ENCODE results near the gene UCK2.

Gene UCK2

DNA sequence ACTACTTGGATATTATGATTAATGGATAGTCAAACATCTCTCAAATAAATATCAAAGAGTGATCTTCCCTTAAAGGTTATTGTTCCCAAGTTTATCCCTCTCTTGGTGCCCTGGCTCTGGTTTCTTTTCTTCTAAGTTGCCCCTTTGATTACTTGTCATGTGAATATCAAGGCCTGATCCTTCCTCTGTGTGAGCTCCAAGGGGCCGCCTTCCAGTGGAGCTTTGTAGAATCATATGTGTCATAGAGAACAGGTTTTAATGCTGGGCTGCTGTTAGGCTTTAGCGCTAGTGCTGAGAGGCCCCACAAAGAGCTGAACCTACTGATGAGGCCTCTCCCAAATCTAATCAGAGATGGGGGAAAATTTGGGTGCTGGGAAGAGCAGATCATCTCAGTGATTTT, 25.5 kb downstream of the UCK2 start:
- no peak for ATAC-seq
- TF ChIP-seq, protein P1, sequence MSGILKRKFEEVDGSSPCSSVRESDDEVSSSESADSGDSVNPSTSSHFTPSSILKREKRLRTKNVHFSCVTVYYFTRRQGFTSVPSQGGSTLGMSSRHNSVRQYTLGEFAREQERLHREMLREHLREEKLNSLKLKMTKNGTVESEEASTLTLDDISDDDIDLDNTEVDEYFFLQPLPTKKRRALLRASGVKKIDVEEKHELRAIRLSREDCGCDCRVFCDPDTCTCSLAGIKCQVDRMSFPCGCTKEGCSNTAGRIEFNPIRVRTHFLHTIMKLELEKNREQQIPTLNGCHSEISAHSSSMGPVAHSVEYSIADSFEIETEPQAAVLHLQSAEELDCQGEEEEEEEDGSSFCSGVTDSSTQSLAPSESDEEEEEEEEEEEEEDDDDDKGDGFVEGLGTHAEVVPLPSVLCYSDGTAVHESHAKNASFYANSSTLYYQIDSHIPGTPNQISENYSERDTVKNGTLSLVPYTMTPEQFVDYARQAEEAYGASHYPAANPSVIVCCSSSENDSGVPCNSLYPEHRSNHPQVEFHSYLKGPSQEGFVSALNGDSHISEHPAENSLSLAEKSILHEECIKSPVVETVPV (CRISPR knock-in tag; IDR thresholded peaks at IDR 0.05): no peak
- TF ChIP-seq ZC3H10 (CRISPR knock-in tag; IDR thresholded peaks at IDR 0.05): no peak
- no peak for TF ChIP-seq ZNF565 (CRISPR knock-in tag; conservative IDR thresholded peaks at IDR 0.05; ENCODE audit: low read depth)
- TF ChIP-seq OSR1 (CRISPR knock-in tag; IDR thresholded peaks at IDR 0.05): no peak
- TF ChIP-seq, protein P2, sequence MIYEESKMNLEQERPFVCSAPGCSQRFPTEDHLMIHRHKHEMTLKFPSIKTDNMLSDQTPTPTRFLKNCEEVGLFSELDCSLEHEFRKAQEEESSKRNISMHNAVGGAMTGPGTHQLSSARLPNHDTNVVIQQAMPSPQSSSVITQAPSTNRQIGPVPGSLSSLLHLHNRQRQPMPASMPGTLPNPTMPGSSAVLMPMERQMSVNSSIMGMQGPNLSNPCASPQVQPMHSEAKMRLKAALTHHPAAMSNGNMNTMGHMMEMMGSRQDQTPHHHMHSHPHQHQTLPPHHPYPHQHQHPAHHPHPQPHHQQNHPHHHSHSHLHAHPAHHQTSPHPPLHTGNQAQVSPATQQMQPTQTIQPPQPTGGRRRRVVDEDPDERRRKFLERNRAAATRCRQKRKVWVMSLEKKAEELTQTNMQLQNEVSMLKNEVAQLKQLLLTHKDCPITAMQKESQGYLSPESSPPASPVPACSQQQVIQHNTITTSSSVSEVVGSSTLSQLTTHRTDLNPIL (CRISPR knock-in tag; IDR thresholded peaks at IDR 0.05; ENCODE audit: low read depth): no peak
- TF ChIP-seq ESRRG (CRISPR knock-in tag; IDR thresholded peaks at IDR 0.05): no peak
- no peak for TF ChIP-seq RARB (CRISPR knock-in tag; IDR thresholded peaks at IDR 0.05)
- no peak for TF ChIP-seq SNAI2 (CRISPR knock-in tag; IDR thresholded peaks at IDR 0.05)
- no peak for TF ChIP-seq GLIS3 (CRISPR knock-in tag; IDR thresholded peaks at IDR 0.05)
- TF ChIP-seq ZFP3 (CRISPR knock-in tag; IDR thresholded peaks at IDR 0.05): no peak
- no peak for TF ChIP-seq ISL1 (CRISPR knock-in tag; IDR thresholded peaks at IDR 0.05)
- TF ChIP-seq, protein P3, sequence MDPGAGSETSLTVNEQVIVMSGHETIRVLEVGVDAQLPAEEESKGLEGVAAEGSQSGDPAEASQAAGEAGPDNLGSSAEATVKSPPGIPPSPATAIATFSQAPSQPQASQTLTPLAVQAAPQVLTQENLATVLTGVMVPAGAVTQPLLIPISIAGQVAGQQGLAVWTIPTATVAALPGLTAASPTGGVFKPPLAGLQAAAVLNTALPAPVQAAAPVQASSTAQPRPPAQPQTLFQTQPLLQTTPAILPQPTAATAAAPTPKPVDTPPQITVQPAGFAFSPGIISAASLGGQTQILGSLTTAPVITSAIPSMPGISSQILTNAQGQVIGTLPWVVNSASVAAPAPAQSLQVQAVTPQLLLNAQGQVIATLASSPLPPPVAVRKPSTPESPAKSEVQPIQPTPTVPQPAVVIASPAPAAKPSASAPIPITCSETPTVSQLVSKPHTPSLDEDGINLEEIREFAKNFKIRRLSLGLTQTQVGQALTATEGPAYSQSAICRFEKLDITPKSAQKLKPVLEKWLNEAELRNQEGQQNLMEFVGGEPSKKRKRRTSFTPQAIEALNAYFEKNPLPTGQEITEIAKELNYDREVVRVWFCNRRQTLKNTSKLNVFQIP (CRISPR knock-in tag; IDR thresholded peaks at IDR 0.05; ENCODE audit: borderline replicate concordance, low read depth): no peak
- TF ChIP-seq, protein P4, sequence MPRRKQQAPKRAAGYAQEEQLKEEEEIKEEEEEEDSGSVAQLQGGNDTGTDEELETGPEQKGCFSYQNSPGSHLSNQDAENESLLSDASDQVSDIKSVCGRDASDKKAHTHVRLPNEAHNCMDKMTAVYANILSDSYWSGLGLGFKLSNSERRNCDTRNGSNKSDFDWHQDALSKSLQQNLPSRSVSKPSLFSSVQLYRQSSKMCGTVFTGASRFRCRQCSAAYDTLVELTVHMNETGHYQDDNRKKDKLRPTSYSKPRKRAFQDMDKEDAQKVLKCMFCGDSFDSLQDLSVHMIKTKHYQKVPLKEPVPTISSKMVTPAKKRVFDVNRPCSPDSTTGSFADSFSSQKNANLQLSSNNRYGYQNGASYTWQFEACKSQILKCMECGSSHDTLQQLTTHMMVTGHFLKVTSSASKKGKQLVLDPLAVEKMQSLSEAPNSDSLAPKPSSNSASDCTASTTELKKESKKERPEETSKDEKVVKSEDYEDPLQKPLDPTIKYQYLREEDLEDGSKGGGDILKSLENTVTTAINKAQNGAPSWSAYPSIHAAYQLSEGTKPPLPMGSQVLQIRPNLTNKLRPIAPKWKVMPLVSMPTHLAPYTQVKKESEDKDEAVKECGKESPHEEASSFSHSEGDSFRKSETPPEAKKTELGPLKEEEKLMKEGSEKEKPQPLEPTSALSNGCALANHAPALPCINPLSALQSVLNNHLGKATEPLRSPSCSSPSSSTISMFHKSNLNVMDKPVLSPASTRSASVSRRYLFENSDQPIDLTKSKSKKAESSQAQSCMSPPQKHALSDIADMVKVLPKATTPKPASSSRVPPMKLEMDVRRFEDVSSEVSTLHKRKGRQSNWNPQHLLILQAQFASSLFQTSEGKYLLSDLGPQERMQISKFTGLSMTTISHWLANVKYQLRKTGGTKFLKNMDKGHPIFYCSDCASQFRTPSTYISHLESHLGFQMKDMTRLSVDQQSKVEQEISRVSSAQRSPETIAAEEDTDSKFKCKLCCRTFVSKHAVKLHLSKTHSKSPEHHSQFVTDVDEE (CRISPR knock-in tag; IDR thresholded peaks at IDR 0.05): no peak

GRCh38 chr1:165853528-165854075, 26.2 kb downstream of the UCK2 start:
- ATAC-seq: peak; percentile 53
- TF ChIP-seq, protein P2 (CRISPR knock-in tag; IDR thresholded peaks at IDR 0.05; ENCODE audit: low read depth): no peak
- no peak for TF ChIP-seq GLIS3 (CRISPR knock-in tag; IDR thresholded peaks at IDR 0.05)
- TF ChIP-seq OSR1 (CRISPR knock-in tag; IDR thresholded peaks at IDR 0.05): no peak
- TF ChIP-seq ISL1 (CRISPR knock-in tag; IDR thresholded peaks at IDR 0.05): no peak
- TF ChIP-seq TCF4 (CRISPR knock-in tag; IDR thresholded peaks at IDR 0.05; ENCODE audit: borderline replicate concordance): no peak
- TF ChIP-seq PATZ1 (CRISPR knock-in tag; IDR thresholded peaks at IDR 0.05; ENCODE audit: borderline replicate concordance): no peak
- TF ChIP-seq ARNTL (CRISPR knock-in tag; IDR thresholded peaks at IDR 0.05; ENCODE audit: borderline replicate concordance, low read depth): no peak
- TF ChIP-seq ZFP30 (CRISPR knock-in tag; IDR thresholded peaks at IDR 0.05): no peak
- TF ChIP-seq CSDC2 (CRISPR knock-in tag; IDR thresholded peaks at IDR 0.05): no peak
- TF ChIP-seq, protein P3 (CRISPR knock-in tag; IDR thresholded peaks at IDR 0.05; ENCODE audit: borderline replicate concordance, low read depth): no peak
- no peak for TF ChIP-seq ESRRG (CRISPR knock-in tag; IDR thresholded peaks at IDR 0.05)
